Breast epithelium (tissue), 4 donors: ENCODE data around the gene TGFB2. TPM values are rescaled to one million over a fixed set of nuclear protein-coding genes. Genes with fewer than 3 reads are reported as not detected.
A peak's percentile ranks its signal among the peaks of the same experiment; 100 is the strongest.

ENCODE experiments used
- DNase-seq, 2 donors: peaks; one replicate each; pipeline ENCODE4 v3.0.0-alpha.2; 2019; ENCODE audit warnings: low spot score in 2 of 2
- H3K27ac ChIP-seq, 2 donors: fragments of 200-600 bp; sonication (generic) in 1 of 2; one replicate each; pipeline ENCODE4 v1.5.1; 2016 to 2019; ENCODE audit warnings: mild to moderate bottlenecking in 1 of 2
- H3K27me3 ChIP-seq, 2 donors: fragments of 200-600 bp; sonication (generic) in 1 of 2; one replicate each; pipeline versions ENCODE4 v1.5.1 to v1.6.0; 2017 to 2019; ENCODE audit warnings: control low read depth in 1 of 2, mild to moderate bottlenecking in 1 of 2
- H3K36me3 ChIP-seq: fragments of 200-600 bp; one replicate; pipeline ENCODE4 v1.5.1; 2019
- H3K4me1 ChIP-seq, 2 donors: fragments of 200-600 bp; sonication (generic); one replicate each; pipeline ENCODE4 v1.5.1; 2016 to 2019; ENCODE audit warnings: control low read depth in 1 of 2
- H3K4me3 ChIP-seq, 3 donors: fragments of 200-600 bp; sonication (generic); 1 replicate in 2 of 3; 2 replicates in 1 of 3; pipeline ENCODE4 v1.5.1; 2016 to 2019; ENCODE audit warnings: mild to moderate bottlenecking in 3 of 3, moderate library complexity in 2 of 3
- H3K9me3 ChIP-seq, 2 donors: fragments of 200-600 bp; sonication (generic) in 1 of 2; one replicate each; pipeline ENCODE4 v1.5.1; 2016 to 2019; ENCODE audit warnings: control low read depth in 1 of 2
- POLR2A ChIP-seq: fragments of 450-650 bp; IDR thresholded peaks from one replicate; pipeline ENCODE4 v1.6.1; 2016; ENCODE audit warnings: antibody characterized with exemption, mild to moderate bottlenecking, moderate library complexity
- POLR2AphosphoS5 ChIP-seq, 3 donors: sonication (generic); formaldehyde crosslinking; IDR thresholded peaks; one replicate each; pipeline ENCODE4 v1.6.1; 2017; ENCODE audit warnings: antibody characterized with exemption in 3 of 3
- intact Hi-C: fragments of 100-400 bp; cut with DNase I; formaldehyde crosslinking; loops from one replicate; pipeline ENCODE4 v1.15.1; 2023; ENCODE audit warnings: low total_unique reads
- total RNA-seq, 3 donors: library from RNA; depleted of rRNA; stranded (reverse); fragments of >200 nt; gene quantifications; one replicate each; pipeline ENCODE4 v1.1.0, GENCODE V29; 2016
- TF ChIP-seq, protein P1 (sequence below), 3 donors: fragments of 450-650 bp; IDR thresholded peaks; one replicate each; pipeline ENCODE4 v1.5.1; 2016 to 2017; ENCODE audit warnings: antibody characterized with exemption in 3 of 3, mild to moderate bottlenecking in 3 of 3, moderate library complexity in 3 of 3

Gene TGFB2
- total RNA-seq, 3 donors from 2014 or later, result 1.6 to 10.2 (median 9.5) TPM

DNA sequence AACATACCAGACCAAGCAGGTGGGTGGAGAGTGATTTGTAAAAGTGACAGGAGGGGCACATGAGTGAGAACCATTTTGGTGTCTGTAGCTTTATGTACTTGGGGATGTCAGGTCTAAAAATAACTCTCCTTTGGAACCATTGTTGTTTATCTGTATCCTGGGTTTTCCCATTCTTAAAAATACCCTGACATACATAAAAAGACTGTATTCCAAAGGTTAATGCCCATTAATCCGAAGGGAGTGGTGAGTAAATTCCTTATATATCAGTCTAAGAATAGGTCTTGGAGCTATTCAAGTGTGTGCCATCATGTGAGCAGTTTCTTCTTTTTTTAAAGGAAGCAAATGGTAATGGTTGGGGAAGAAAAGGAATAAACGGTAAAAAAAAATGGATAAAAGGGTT is 117.5 kb downstream of the TGFB2 start:
- intact Hi-C loops, result no loop called here
- H3K27ac ChIP-seq, result peak overlapping the region; percentile 67 to 72

DNA sequence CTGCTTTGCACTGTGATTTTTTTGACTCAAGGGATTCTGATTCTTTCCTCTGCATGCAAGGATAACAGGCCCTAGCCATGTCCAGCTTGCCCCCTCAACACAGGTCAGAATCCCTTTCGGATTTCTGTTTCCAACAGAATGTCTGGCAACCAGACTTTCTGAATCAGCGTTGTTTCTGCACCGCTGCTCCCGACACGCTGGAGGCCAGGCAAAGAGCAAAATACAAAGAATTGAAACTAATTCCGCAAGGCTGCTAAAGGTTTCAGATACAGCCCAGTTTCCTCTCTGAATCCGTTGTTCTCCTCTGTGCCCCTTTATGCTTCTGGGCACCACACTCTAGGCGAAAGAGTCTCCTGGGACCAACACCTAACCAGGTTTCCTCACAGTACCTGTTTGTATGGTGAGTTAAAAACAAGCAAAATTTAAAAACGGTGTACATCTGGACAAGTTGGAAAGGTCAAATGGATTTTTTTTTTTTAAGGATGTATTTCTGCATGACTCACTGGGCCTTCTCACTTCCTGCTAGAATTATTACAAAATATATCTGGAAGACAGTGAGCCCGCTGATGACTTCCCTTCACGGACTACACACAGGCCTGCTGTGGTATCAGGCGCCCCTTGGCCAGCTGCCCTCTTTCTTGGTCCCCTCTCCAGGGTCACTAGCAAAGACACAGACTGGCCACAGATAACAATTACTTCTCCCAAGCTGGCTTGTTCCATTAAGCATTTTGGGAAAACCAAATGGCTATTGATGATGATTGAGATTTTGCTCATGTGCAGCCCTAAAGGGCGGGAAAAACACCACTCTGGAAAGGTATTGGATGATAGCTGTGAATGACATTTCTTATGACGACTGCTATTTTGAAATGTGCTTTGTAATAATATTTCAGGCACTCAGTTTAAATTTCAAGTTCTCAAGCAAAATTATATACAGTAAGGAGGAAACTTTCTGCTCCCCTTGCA is 118.3 kb downstream of the TGFB2 start:
- Histone ChIP-seq H3K4me1 (no peaks in the 10 kb centered on the region), H3K27me3 (no peaks in the 10 kb centered on the region), H3K9me3 (no peaks in the 10 kb centered on the region), H3K4me3 (peak overlapping the region in 2 of 3 donors; percentile 13 to 49), H3K27ac (peak overlapping the region; percentile 67 to 72), H3K36me3 (no peaks in the 10 kb centered on the region)
- intact Hi-C loops, result no loop called here
- TF ChIP-seq, protein P1, sequence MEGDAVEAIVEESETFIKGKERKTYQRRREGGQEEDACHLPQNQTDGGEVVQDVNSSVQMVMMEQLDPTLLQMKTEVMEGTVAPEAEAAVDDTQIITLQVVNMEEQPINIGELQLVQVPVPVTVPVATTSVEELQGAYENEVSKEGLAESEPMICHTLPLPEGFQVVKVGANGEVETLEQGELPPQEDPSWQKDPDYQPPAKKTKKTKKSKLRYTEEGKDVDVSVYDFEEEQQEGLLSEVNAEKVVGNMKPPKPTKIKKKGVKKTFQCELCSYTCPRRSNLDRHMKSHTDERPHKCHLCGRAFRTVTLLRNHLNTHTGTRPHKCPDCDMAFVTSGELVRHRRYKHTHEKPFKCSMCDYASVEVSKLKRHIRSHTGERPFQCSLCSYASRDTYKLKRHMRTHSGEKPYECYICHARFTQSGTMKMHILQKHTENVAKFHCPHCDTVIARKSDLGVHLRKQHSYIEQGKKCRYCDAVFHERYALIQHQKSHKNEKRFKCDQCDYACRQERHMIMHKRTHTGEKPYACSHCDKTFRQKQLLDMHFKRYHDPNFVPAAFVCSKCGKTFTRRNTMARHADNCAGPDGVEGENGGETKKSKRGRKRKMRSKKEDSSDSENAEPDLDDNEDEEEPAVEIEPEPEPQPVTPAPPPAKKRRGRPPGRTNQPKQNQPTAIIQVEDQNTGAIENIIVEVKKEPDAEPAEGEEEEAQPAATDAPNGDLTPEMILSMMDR (IDR thresholded peaks at IDR 0.05), result no peak
- peak in 1 of 3 donors; percentile 44 for TF ChIP-seq POLR2AphosphoS5 (IDR thresholded peaks at IDR 0.05)
- peak in 1 of 2 donors; percentile 37 for DNase-seq

More for the DNA sequence above, 117.5 kb downstream of the TGFB2 start:
- TF ChIP-seq POLR2A (no peak), POLR2AphosphoS5 (IDR thresholded peaks at IDR 0.05) (no peak)
- TF ChIP-seq, protein P1 (IDR thresholded peaks at IDR 0.05), result no peak
- Histone ChIP-seq H3K36me3 (no peaks in the 10 kb centered on the region), H3K9me3 (no peaks in the 10 kb centered on the region), H3K4me1 (no peaks in the 10 kb centered on the region), H3K27me3 (no peaks in the 10 kb centered on the region), H3K4me3 (no peak overlapping the region)
- DNase-seq, result no peak

DNA sequence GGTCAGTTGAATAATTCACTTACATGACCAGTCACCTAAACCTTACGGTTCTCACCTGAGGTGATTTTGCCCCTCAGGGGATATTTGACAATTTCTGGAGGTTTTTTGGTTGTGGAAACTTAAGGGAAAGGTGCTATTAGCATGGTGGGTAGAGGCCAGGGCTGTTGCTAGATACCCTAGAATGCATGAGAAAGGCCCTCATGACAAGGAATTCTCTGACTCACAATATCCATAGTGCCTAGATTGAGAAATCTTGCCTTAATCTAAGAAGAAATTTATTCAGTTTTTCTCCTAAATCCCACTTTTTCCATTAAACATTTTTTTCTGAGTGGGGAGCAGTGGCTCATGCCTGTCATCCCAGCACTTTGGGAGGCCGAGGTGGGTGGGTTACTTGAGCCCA is 119.7 kb downstream of the TGFB2 start:
- no peak for DNase-seq
- peak overlapping the region in 1 of 2 donors; percentile 53 for H3K27ac ChIP-seq
- intact Hi-C loops, result no loop called here
- no peaks in the 10 kb centered on the region for H3K9me3 ChIP-seq
- no peaks in the 10 kb centered on the region for H3K4me1 ChIP-seq
- H3K36me3 ChIP-seq, result no peaks in the 10 kb centered on the region
- H3K4me3 ChIP-seq, result no peak overlapping the region
- TF ChIP-seq POLR2A, result no peak
- TF ChIP-seq, protein P1 (IDR thresholded peaks at IDR 0.05), result no peak
- TF ChIP-seq POLR2AphosphoS5 (IDR thresholded peaks at IDR 0.05), result no peak
- no peaks in the 10 kb centered on the region for H3K27me3 ChIP-seq

DNA sequence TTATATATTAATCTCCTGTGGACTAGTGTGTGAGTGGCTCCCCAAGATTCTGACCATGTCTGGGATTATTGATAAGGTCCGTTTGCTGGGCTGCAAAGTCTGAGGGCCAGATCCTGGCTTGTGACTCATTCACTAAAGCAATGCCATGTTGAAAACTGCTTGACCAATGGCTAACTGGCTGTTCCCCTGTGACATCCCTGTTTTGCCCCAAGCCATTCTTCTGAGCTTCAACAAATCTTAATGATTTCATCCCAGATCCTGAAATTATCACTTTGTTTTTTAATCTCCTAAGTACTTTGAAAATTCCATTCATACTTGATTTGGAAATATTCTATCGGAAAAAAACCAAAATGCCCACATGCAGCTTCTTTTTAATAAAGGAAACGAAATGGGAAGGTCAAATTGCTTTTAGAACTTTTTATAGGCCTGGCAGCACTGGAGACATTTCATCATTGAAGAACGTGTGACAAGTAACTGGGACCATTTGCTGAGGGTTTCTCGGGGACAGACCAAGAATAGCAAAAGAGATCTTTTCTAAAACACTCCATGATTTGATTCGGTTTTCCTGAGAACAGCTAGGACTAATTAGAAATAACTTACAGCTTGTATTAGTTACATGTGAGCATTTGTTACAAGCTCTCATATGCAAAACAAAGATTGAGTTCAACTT is 121.3 kb downstream of the TGFB2 start:
- H3K9me3 ChIP-seq, result no peaks in the 10 kb centered on the region
- no peaks in the 10 kb centered on the region for H3K27me3 ChIP-seq
- H3K4me1 ChIP-seq, result no peaks in the 10 kb centered on the region
- no peak overlapping the region for H3K4me3 ChIP-seq
- H3K36me3 ChIP-seq, result no peaks in the 10 kb centered on the region
- TF ChIP-seq POLR2A (no peak), POLR2AphosphoS5 (IDR thresholded peaks at IDR 0.05) (no peak)
- TF ChIP-seq, protein P1 (IDR thresholded peaks at IDR 0.05), result no peak
- no peak overlapping the region for H3K27ac ChIP-seq
- intact Hi-C loops, result no loop called here
- no peak for DNase-seq
